Hepatocyte (in vitro differentiated cells): Measurements from ENCODE around the gene CFTR. TPM values are rescaled to one million over a fixed set of nuclear protein-coding genes. Genes with fewer than 3 reads are reported as not detected.
"Not testable (repeated sequence)": the region's sequence is repeated elsewhere in the genome, so short reads cannot be mapped to it uniquely, and the experiment has no call there.

Source experiments
- DNase-seq: peaks from one replicate; pipeline ENCODE4 v3.0.0-alpha.2; 2016; ENCODE audit warnings: low spot score
- H2AFZ ChIP-seq: fragments of 200-600 bp; sonication (generic); 2 replicates; pipeline ENCODE4 v1.6.0; 2016; ENCODE audit warnings: antibody characterized with exemption, mild to moderate bottlenecking
- H3K27ac ChIP-seq: fragments of 200-600 bp; sonication (generic); 2 replicates; pipeline ENCODE4 v1.5.1; 2016; ENCODE audit warnings: mild to moderate bottlenecking
- H3K27me3 ChIP-seq: fragments of 200-600 bp; sonication (generic); 2 replicates; pipeline ENCODE4 v1.6.1; 2016
- H3K36me3 ChIP-seq: fragments of 200-600 bp; sonication (generic); replicated peaks from 2 replicates; pipeline ENCODE4 v1.5.1; 2016; ENCODE audit warnings: low read depth; ENCODE audit not compliant: insufficient read depth
- H3K4me1 ChIP-seq: fragments of 200-600 bp; sonication (generic); 2 replicates; pipeline ENCODE4 v1.5.1; 2016; ENCODE audit warnings: mild to moderate bottlenecking, moderate library complexity; ENCODE audit not compliant: insufficient read depth
- H3K4me2 ChIP-seq: fragments of 200-600 bp; sonication (generic); 2 replicates; pipeline ENCODE4 v1.6.0; 2016
- H3K4me3 ChIP-seq: fragments of 200-600 bp; sonication (generic); 2 replicates; pipeline ENCODE4 v1.5.1; 2016; ENCODE audit warnings: mild to moderate bottlenecking
- H3K79me2 ChIP-seq: fragments of 200-600 bp; sonication (generic); 2 replicates; pipeline ENCODE4 v1.6.0; 2017; ENCODE audit warnings: mild to moderate bottlenecking
- H3K9me2 ChIP-seq: fragments of 200-600 bp; sonication (generic); replicated peaks from 2 replicates; pipeline ENCODE4 v1.6.0; 2017; ENCODE audit warnings: mild to moderate bottlenecking; ENCODE audit not compliant: insufficient read depth
- H3K9me3 ChIP-seq: fragments of 200-600 bp; sonication (generic); 2 replicates; pipeline ENCODE4 v1.5.1; 2016; ENCODE audit warnings: low read depth, mild to moderate bottlenecking
- H4K20me1 ChIP-seq: fragments of 200-600 bp; sonication (generic); 2 replicates; pipeline ENCODE4 v1.6.0; 2016; ENCODE audit warnings: mild to moderate bottlenecking; ENCODE audit not compliant: insufficient read depth, poor library complexity, severe bottlenecking
- EZH2 ChIP-seq: fragments of 200-600 bp; sonication (generic); IDR thresholded peaks from 2 replicates; pipeline ENCODE4 v1.6.1; 2016; ENCODE audit warnings: antibody characterized with exemption, mild to moderate bottlenecking, borderline replicate concordance
- EZH2phosphoT487 ChIP-seq: fragments of 200-600 bp; sonication (generic); IDR thresholded peaks from one replicate; pipeline ENCODE4 v1.6.1; 2018; ENCODE audit warnings: antibody characterized with exemption, mild to moderate bottlenecking, low read depth, moderate library complexity; ENCODE audit not compliant: unreplicated experiment, severe bottlenecking
- WGBS: methylation state at CpG from one replicate; pipeline ENCODE4 v1.1.6; 2016; ENCODE audit warnings: low lambda C conversion rate; ENCODE audit errors: missing lambda C conversion rate; 5-methylcytosine and 5-hydroxymethylcytosine counted together
- polyA plus RNA-seq: library from polyadenylated mRNA; unstranded; fragments of >200 nt; fragmentation: Nextera tagmentation; extraction: Ambion mirVana; gene quantifications from 2 replicates; pipeline ENCODE4 v1.2.1, GENCODE V29; 2016
- total RNA-seq: library from RNA; depleted of rRNA; stranded (reverse); fragments of >200 nt; gene quantifications from 2 replicates; pipeline ENCODE4 v1.2.3, GENCODE V29; 2014
- TF ChIP-seq, protein P1 (sequence below): fragments of 200-600 bp; sonication (generic); IDR thresholded peaks from 2 replicates; pipeline ENCODE4 v1.5.1; 2016; ENCODE audit warnings: antibody characterized with exemption, mild to moderate bottlenecking; ENCODE audit not compliant: poor library complexity

The CFTR gene
- total and polyA plus RNA-seq, 2 experiments from 2014 or later: 29.8 to 72.9 TPM

- H3K79me2 ChIP-seq: no peaks in the 10 kb centered on the region
- no peaks in the 10 kb centered on the region for H3K4me1 ChIP-seq
- H3K9me2 ChIP-seq: no peaks in the 10 kb centered on the region
- DNase-seq: no peak
- no peak overlapping the region for H3K4me3 ChIP-seq
- no peak overlapping the region for H3K4me2 ChIP-seq
- H3K36me3 ChIP-seq: no peaks in the 10 kb centered on the region
- H2AFZ ChIP-seq: no peak overlapping the region
- TF ChIP-seq, protein P1, sequence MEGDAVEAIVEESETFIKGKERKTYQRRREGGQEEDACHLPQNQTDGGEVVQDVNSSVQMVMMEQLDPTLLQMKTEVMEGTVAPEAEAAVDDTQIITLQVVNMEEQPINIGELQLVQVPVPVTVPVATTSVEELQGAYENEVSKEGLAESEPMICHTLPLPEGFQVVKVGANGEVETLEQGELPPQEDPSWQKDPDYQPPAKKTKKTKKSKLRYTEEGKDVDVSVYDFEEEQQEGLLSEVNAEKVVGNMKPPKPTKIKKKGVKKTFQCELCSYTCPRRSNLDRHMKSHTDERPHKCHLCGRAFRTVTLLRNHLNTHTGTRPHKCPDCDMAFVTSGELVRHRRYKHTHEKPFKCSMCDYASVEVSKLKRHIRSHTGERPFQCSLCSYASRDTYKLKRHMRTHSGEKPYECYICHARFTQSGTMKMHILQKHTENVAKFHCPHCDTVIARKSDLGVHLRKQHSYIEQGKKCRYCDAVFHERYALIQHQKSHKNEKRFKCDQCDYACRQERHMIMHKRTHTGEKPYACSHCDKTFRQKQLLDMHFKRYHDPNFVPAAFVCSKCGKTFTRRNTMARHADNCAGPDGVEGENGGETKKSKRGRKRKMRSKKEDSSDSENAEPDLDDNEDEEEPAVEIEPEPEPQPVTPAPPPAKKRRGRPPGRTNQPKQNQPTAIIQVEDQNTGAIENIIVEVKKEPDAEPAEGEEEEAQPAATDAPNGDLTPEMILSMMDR: no peak
- TF ChIP-seq EZH2: no peak
- no peak for TF ChIP-seq EZH2phosphoT487
- no peaks in the 10 kb centered on the region for H4K20me1 ChIP-seq
- no peaks in the 10 kb centered on the region for H3K27me3 ChIP-seq
- no peaks in the 10 kb centered on the region for H3K9me3 ChIP-seq
- no peak overlapping the region for H3K27ac ChIP-seq
These were observed 20.1 kb upstream of the CFTR start for GRCh38 chr7:117459735-117460134.

DNA sequence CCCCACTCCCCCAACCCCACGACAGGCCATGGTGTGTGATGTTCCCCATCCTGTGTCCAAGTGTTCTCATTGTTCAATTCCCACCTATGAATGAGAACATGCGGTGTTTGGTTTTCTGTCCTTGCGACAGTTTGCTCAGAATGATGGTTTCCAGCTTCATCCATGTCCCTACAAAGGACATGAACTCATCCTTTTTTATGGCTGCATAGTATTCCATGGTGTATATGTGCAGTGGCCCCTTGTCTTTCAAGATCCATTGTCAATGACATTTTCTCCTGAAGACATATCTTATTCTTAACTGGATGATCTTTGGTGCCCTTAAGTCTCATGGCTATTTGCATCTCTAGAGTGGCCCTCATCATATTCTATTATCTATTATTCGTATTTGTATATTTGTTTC, 19.0 kb upstream of the CFTR start:
- H3K4me2 ChIP-seq, H3K9me3 ChIP-seq, H3K4me1 ChIP-seq, H3K4me3 ChIP-seq, H3K27me3 ChIP-seq, H3K36me3 ChIP-seq, H4K20me1 ChIP-seq, DNase-seq, H3K27ac ChIP-seq, H3K9me2 ChIP-seq, H3K79me2 ChIP-seq, H2AFZ ChIP-seq: not testable (repeated sequence)
- WGBS: 98% methylated on average over 4 of the region's 4 CpGs

DNA sequence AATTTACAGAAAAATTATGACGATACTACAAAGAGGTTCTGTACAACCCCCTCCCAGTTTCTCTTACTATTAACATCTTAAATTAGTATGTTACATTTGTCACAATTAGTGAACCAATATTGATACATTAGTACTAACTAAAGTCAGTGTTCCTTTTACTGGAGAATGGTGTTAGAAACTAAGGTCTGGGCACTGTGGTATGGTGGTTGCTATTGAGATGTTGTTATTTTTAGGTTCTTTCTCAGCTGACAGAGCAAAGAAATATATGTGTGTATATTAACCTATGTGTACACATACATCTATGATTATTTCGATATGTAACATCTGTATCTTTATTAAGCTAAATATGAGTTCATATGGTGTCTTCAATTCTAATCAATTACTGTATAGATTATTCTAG, 11.7 kb upstream of the CFTR start:
- Histone ChIP-seq H3K79me2 (no peaks in the 10 kb centered on the region), H3K9me2 (no peaks in the 10 kb centered on the region), H3K9me3 (no peaks in the 10 kb centered on the region), H3K4me3 (no peak overlapping the region), H2AFZ (no peak overlapping the region), H3K4me1 (no peaks in the 10 kb centered on the region), H3K4me2 (no peak overlapping the region), H3K27ac (no peak overlapping the region), H4K20me1 (no peaks in the 10 kb centered on the region), H3K36me3 (no peaks in the 10 kb centered on the region), H3K27me3 (no peaks in the 10 kb centered on the region)
- 91% methylated on average over 2 of the region's 2 CpGs for WGBS
- no peak for TF ChIP-seq EZH2
- no peak for TF ChIP-seq EZH2phosphoT487
- TF ChIP-seq, protein P1: no peak
- no peak for DNase-seq

DNA sequence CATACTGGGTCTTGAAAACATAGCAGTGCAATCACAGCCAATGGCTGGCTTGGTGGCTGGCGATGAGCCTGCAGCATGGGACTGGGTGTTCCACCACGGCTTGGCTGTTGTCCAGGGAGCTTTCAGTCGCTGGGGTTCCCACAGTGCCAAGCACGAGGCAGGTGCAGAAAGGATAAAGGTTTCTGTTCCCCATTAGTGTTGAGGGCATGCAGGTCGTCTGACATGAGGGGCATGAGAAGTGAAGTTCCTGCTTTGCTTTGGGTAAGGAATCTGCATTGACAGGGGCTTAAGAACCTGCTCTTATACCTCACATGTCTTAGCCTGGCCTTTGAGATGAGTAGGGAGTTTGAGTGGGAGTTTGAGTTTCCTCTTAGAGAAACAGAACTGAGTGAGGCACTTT, 9.0 kb upstream of the CFTR start:
- Histone ChIP-seq H3K36me3 (no peaks in the 10 kb centered on the region), H4K20me1 (no peaks in the 10 kb centered on the region), H3K27ac (no peak overlapping the region), H3K9me2 (no peaks in the 10 kb centered on the region), H3K9me3 (no peaks in the 10 kb centered on the region), H3K79me2 (no peaks in the 10 kb centered on the region), H3K4me2 (no peak overlapping the region), H3K27me3 (no peaks in the 10 kb centered on the region), H3K4me3 (no peak overlapping the region), H3K4me1 (no peaks in the 10 kb centered on the region), H2AFZ (no peak overlapping the region)
- DNase-seq: no peak
- WGBS: 87% methylated on average over 5 of the region's 5 CpGs
- TF ChIP-seq, protein P1: no peak
- TF ChIP-seq EZH2 (no peak), EZH2phosphoT487 (no peak)
